Astrocyte (in vitro differentiated cells and primary cell): Measurements from ENCODE around the gene DNAH17. TPM values are rescaled to one million over a fixed set of nuclear protein-coding genes. Genes with fewer than 3 reads are reported as not detected.

Experiments
- DNase-seq: peaks from one replicate; pipeline ENCODE4 v3.0.0-alpha.2; 2010; ENCODE audit warnings: low read depth
- FAIRE-seq: peaks from 2 replicates; lab custom pipeline; 2011; peaks lifted over from hg19 to GRCh38; lab: Jason Lieb, UNC
- H2AFZ ChIP-seq: 2 replicates; pipeline ENCODE4 v1.6.0; 2012; ENCODE audit warnings: low read depth, low read length, inconsistent platforms
- H3K27ac ChIP-seq: 2 replicates; pipeline ENCODE4 v1.5.1; 2011; ENCODE audit warnings: low read depth, low read length, inconsistent platforms
- H3K27me3 ChIP-seq: 2 replicates; pipeline ENCODE4 v1.6.0; 2011; ENCODE audit warnings: low read length, inconsistent platforms; ENCODE audit not compliant: insufficient read depth
- H3K36me3 ChIP-seq: 2 replicates; pipeline ENCODE4 v1.5.1; 2011; ENCODE audit warnings: low read length, inconsistent platforms; ENCODE audit not compliant: insufficient read depth
- H3K4me1 ChIP-seq: 2 replicates; pipeline ENCODE4 v1.5.1; 2011; ENCODE audit warnings: low read length, inconsistent platforms; ENCODE audit not compliant: insufficient read depth
- H3K4me2 ChIP-seq: 2 replicates; pipeline ENCODE4 v1.6.0; 2012; ENCODE audit warnings: low read length, inconsistent platforms
- H3K4me3 ChIP-seq: 2 replicates; pipeline ENCODE4 v1.5.1; 2011; ENCODE audit warnings: low read depth, mild to moderate bottlenecking, low read length, inconsistent platforms; ENCODE audit not compliant: insufficient read depth
- H3K79me2 ChIP-seq: 2 replicates; pipeline ENCODE4 v1.6.0; 2012; ENCODE audit warnings: mild to moderate bottlenecking, low read length, inconsistent platforms; ENCODE audit not compliant: insufficient read depth
- H3K9ac ChIP-seq: 2 replicates; pipeline ENCODE4 v1.6.0; 2012; ENCODE audit warnings: mild to moderate bottlenecking, low read length, inconsistent platforms
- H3K9me3 ChIP-seq: 2 replicates; pipeline ENCODE4 v1.5.1; 2012; ENCODE audit warnings: low read depth, mild to moderate bottlenecking, low read length, inconsistent platforms; ENCODE audit not compliant: insufficient read depth
- H4K20me1 ChIP-seq: 2 replicates; pipeline ENCODE4 v1.6.0; 2012; ENCODE audit warnings: low read length, inconsistent platforms; ENCODE audit not compliant: insufficient read depth
- H3K27ac Mint-ChIP-seq: one replicate; pipeline ENCODE4 v1.8.0; 2021; ENCODE audit warnings: mild to moderate bottlenecking, mixed read lengths; ENCODE audit not compliant: unreplicated experiment
- H3K27me3 Mint-ChIP-seq: one replicate; pipeline ENCODE4 v1.8.0; 2021; ENCODE audit warnings: low read depth, mixed read lengths; ENCODE audit not compliant: unreplicated experiment
- H3K36me3 Mint-ChIP-seq: one replicate; pipeline ENCODE4 v1.8.0; 2021; ENCODE audit warnings: low read depth, mixed read lengths; ENCODE audit not compliant: unreplicated experiment
- H3K4me1 Mint-ChIP-seq: one replicate; pipeline ENCODE4 v1.8.0; 2021; ENCODE audit warnings: low read depth, mixed read lengths; ENCODE audit not compliant: unreplicated experiment
- H3K4me3 Mint-ChIP-seq: one replicate; pipeline ENCODE4 v1.8.0; 2021; ENCODE audit warnings: mild to moderate bottlenecking, moderate library complexity, mixed read lengths; ENCODE audit not compliant: unreplicated experiment
- H3K9me3 Mint-ChIP-seq: one replicate; pipeline ENCODE4 v1.8.0; 2021; ENCODE audit warnings: mild to moderate bottlenecking, mixed read lengths; ENCODE audit not compliant: unreplicated experiment
- EZH2 ChIP-seq: IDR thresholded peaks from 2 replicates; pipeline ENCODE4 v1.6.1; 2012; ENCODE audit warnings: mild to moderate bottlenecking, low read length, inconsistent platforms; ENCODE audit not compliant: insufficient read depth
- total RNA-seq: library from RNA; stranded (reverse); gene quantifications from 2 replicates; pipeline ENCODE4 v1.2.1, GENCODE V29; 2021
- TF ChIP-seq, protein P1 (sequence below): IDR thresholded peaks from 2 replicates; pipeline ENCODE4 v1.5.1; 2011; ENCODE audit warnings: low read depth, mild to moderate bottlenecking, inconsistent platforms, low read length, moderate library complexity; ENCODE audit not compliant: insufficient read depth

DNAH17 gene
- total RNA-seq, 1 donor from 2014 or later: 0.14 TPM

DNA sequence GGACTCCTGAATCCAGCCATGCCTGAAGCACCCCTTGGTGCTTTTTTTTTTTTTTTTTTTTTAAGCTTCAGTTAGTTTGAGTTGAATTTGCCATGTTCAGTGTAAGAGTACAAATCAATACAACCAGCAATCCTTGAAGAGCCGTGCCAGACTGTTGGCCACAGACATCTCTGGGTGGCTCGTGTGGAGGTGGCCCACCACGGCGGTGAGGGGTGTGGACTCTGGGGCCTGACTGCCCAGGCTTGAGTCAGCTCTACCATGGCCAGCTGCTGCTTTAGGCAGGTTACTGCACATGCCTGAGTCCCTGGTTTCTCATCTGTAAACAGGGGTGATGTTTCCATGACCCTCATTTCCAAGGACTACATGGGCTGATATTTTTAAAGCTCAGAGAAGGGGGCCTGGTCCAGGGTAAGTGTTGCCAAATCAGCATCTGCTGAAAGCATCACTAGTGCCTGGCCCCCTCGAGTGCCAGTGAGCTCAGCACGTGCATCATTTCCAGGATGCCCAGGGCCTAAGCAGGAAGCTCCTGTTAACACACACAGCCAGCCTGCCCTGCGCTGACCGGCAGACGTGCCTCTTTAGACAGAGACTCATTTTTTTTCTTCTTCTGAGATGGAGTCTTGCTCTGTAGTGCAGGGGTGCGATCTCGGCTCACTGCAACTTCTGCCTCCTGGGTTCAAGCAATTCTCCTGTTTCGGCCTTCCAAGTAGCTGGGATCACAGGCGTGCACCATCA is 90.1 kb downstream of the DNAH17 start:
- no peaks in the 10 kb centered on the region for H3K9me3 ChIP-seq
- TF ChIP-seq EZH2: no peak
- TF ChIP-seq, protein P1, sequence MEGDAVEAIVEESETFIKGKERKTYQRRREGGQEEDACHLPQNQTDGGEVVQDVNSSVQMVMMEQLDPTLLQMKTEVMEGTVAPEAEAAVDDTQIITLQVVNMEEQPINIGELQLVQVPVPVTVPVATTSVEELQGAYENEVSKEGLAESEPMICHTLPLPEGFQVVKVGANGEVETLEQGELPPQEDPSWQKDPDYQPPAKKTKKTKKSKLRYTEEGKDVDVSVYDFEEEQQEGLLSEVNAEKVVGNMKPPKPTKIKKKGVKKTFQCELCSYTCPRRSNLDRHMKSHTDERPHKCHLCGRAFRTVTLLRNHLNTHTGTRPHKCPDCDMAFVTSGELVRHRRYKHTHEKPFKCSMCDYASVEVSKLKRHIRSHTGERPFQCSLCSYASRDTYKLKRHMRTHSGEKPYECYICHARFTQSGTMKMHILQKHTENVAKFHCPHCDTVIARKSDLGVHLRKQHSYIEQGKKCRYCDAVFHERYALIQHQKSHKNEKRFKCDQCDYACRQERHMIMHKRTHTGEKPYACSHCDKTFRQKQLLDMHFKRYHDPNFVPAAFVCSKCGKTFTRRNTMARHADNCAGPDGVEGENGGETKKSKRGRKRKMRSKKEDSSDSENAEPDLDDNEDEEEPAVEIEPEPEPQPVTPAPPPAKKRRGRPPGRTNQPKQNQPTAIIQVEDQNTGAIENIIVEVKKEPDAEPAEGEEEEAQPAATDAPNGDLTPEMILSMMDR: no peak
- H3K79me2 ChIP-seq: no peaks in the 10 kb centered on the region
- H4K20me1 ChIP-seq: no peaks in the 10 kb centered on the region
- DNase-seq (no peak), FAIRE-seq (no peak)
- H3K9me3 Mint-ChIP-seq: peaks cover 3% of the 10 kb centered on the region
- no peaks in the 10 kb centered on the region for H3K27me3 ChIP-seq
- no peak overlapping the region for H3K9ac ChIP-seq
- H3K4me1 ChIP-seq: no peaks in the 10 kb centered on the region
- H3K27ac ChIP-seq: no peak overlapping the region
- peaks cover 4% of the 10 kb centered on the region for H3K4me1 Mint-ChIP-seq
- H3K4me3 ChIP-seq: no peak overlapping the region
- no peak overlapping the region for H3K4me2 ChIP-seq
- no peak overlapping the region for H3K27ac Mint-ChIP-seq
- H2AFZ ChIP-seq: no peak overlapping the region
- H3K4me3 Mint-ChIP-seq: no peak overlapping the region
- peaks cover 60% of the 10 kb centered on the region for H3K27me3 Mint-ChIP-seq
- no peaks in the 10 kb centered on the region for H3K36me3 ChIP-seq
- no peaks in the 10 kb centered on the region for H3K36me3 Mint-ChIP-seq

DNA sequence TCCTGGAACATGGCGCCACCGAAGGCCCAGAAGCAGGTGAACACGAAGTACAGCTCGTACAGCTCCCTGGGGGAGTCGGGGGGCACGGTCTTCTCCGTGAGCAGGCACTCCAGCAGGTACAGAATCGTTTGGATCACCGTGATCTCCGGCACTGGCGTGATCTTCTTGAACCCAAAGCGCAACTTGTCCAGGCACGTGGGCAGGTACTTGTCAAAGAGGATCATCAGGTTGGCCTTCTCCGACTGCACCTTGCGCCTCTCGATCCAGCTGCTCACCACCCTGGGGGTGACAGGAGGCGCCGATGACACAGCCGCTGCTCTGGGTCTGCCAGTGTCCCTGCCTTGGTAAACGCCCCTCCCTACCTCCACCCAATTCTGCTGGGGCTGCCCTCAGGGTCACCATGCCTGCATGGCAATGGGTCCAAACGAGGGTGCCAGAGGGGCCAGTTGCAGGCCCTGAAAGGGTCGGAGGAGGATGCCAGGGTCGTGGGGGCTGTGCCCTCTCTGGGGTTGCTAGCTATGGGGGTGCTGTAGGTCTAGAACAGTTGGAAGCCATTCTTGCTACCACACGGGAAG is 90.9 kb downstream of the DNAH17 start:
- no peak for FAIRE-seq
- no peaks in the 10 kb centered on the region for H3K79me2 ChIP-seq
- Mint-ChIP-seq H3K27me3 (peaks cover 62% of the 10 kb centered on the region), H3K4me1 (peaks cover 4% of the 10 kb centered on the region), H3K9me3 (peaks cover 3% of the 10 kb centered on the region), H3K36me3 (no peaks in the 10 kb centered on the region), H3K27ac (no peak overlapping the region), H3K4me3 (no peak overlapping the region)
- no peak overlapping the region for H2AFZ ChIP-seq
- H3K9ac ChIP-seq: no peak overlapping the region
- no peaks in the 10 kb centered on the region for H3K36me3 ChIP-seq
- no peaks in the 10 kb centered on the region for H3K27me3 ChIP-seq
- TF ChIP-seq EZH2: no peak
- TF ChIP-seq, protein P1: no peak
- H3K9me3 ChIP-seq: no peaks in the 10 kb centered on the region
- no peak overlapping the region for H3K4me3 ChIP-seq
- DNase-seq: no peak
- no peaks in the 10 kb centered on the region for H4K20me1 ChIP-seq
- H3K4me1 ChIP-seq: no peaks in the 10 kb centered on the region
- no peak overlapping the region for H3K27ac ChIP-seq
- H3K4me2 ChIP-seq: no peak overlapping the region
